Lung microvascular endothelial cell (primary cell): Measurements from ENCODE around the gene EMID1. TPM values are rescaled to one million over a fixed set of nuclear protein-coding genes. Genes with fewer than 3 reads are reported as not detected.

Source experiments
- DNase-seq, 2 donors: peaks; one replicate each; pipeline versions ENCODE4 v3.0.0 to v3.0.0-alpha.2; 2010; ENCODE audit warnings: low read depth in 2 of 2
- total RNA-seq: library from RNA; depleted of rRNA; stranded (reverse); fragments of >200 nt; gene quantifications from 2 replicates; pipeline ENCODE4 v1.2.1, GENCODE V29; 2014

The EMID1 gene
- 3.7 and 9.1 TPM in 2 replicates for total RNA-seq

DNA sequence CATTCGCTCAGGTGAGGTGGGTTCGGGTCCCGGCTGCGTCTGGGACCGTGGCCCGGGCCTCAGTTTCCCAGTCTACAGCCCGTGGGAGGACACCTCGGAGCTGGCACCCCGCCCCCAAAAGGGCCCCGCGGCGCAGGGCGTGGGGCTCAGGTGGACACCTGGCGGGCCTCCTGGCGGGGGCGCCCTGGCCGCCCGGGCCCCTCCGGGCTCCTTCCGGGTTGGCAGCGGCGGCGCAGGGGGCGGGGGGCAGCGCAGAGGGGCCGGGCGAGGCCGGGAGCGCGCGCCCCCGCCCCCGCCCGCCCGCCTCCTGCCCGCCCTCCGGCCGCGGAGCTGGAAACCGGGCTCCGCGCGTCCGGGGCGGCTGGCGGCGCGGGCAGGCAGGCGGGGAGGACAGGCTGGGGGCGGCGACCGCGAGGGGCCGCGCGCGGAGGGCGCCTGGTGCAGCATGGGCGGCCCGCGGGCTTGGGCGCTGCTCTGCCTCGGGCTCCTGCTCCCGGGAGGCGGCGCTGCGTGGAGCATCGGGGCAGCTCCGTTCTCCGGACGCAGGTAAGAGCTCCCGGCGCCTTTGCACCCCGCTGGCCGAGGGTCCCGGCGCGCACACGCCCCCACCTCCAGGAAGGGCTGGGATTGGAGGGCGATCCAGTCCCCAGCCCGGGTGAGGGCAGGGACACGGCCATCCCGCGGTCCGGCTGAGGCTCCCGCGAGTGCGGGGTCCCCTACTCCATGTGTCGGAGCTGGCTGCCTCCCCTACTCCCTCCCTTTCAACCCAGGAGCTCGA, at the start of gene EMID1:
EMID1 (plus strand) TSS at position 303 of the 778 bp plus-strand sequence; CDS start at position 446, 143 bp downstream.
- peak in 1 of 2 donors; percentile 62 for DNase-seq

DNA sequence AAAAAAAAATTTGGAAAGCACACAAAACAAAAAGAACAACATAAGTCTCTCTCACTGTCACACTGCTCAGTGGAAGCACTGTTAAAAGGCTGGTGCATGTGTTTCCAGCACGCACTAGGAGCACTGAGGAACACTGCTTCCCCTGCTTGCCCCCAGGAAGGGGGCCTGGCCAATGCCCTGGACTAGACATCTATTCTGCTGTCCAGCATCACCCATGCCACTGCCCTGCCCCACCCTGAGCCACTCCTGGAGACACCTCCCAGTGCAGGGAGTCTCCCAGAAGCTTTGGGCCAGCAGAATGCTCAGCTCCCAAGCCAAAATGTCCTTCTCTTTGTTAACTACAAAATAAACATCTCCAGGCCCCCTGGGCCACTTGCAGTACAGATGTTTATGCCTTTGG, 49.7 kb upstream of the EMID1 start:
- no peak for DNase-seq

DNA sequence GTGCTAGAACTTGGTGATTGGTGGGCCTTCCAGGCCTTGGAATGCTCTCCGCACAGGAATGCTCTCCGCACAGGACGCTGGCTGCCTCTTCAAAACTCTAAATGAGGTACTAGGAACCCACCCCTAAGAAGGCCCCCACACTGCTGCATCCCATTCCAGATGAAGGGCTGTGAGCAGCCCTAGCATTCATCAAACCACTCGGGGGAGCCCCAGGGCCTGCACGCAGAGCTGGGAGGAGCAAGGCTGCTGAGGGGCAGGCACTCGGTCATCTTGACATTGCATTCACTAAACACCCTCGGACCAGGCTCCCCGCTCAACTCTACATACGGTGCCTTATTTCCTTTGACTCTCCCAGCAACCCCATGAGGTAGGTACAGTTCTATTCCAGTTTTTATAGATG, 49.2 kb upstream of the EMID1 start:
- DNase-seq = no peak

DNA sequence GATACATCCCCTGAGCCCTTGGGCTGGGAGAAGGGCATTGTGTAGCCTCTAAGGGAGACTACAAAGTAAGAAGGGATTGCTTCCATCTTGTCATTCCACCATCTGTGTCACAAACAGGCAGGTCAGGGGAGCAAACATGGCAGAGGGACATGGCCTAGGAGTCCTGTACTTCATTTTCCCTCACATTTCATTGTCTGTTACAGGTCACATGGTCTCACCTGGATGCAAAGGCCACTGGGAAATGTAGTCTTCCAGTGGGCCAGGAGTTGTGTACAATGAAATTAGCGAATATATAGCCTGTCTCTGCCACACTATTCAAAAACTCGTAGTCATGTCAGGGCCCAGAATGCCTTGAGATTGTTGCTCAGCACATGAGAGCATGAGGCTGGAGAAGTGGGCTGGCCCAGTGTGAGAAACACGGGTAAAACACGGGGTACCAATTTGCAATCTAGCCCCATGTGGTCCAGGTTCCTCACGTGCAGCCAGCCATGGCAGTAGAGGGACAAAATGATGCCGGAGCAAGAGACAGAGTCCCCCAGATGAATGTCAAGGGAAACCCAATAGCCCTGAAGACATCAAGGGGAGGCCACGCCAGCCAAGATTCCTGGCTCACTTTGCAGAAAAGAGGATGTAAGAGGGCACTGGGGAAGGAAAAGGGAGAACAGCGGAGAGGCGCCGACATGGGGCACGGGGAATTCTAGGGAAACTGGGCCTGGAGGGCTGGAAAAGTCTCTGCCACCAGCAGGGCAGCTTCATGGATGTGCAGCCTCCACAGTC, 47.7 kb upstream of the EMID1 start:
- DNase-seq = no peak

DNA sequence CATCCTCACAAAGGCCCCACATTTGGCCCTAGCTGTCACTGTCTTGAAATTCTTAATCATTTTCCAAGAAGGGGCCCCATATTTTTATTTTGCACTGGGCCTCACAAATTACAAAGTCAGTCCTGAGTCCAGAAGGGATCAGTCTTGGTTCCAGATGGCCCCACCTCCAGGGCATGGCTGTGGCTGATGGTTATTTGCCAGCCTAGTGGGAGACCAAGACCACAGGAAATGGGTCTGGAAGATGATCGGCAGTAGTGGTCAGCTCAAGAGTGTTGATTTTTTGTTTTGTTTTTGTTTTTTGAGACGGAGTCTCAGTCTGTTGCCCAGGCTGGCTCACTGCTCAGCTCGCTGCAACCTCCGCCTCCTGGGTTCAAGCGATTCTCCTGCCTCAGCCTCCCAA, 47.1 kb upstream of the EMID1 start:
- DNase-seq = no peak

DNA sequence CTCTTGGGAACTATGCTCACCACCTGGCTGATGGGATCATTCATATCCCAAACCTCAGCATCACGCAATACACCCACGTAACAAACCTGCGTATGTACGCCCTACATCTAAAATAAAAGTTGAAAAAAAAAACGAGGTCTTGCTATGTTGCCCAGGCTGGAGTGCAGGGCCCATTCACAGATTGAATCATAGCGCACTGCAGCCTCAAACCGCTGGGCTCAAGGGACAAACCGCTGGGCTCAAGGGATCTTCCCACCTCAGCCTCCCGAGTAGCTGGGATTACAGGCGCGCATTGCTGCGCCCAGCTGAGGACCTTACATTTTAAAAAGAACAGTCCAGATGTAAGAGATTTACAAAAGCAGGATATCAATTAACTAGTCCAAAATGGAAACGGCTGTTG, 41.9 kb upstream of the EMID1 start:
- DNase-seq = no peak

DNA sequence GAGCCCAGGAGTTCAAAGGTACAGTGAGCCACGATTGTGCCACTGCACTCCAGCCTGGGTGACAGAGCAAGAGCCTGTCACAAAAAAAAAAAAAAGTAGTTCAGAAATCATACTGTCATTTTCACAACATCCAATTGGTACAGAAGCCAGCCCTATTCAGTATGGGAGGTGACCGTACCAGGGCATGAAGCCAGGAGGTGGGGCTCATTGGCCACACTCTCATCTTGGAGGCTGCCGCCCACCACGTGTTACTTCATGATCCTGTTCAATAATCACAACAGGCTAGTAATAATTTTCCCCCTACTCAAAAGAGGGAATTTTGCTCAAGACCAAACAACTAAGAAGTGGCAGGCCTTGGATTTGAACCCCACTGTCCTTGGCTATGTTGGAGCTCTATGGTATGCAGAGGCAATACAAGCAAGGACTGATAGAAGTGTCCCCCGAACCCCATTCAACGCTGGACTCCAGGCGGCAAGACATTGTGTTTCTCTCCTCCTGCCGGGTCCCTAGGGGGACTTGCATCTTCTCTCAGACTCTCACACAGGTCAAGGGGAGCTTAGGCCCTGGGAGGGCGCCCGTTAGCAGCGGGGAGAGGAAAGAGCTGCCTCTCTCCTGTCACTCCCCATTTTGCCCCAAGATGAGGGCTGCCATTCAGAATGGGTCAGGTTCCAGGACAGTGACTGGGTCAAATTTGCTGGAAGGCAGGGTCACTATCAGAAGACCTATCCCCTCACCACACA, 40.2 kb upstream of the EMID1 start:
- no peak for DNase-seq

DNA sequence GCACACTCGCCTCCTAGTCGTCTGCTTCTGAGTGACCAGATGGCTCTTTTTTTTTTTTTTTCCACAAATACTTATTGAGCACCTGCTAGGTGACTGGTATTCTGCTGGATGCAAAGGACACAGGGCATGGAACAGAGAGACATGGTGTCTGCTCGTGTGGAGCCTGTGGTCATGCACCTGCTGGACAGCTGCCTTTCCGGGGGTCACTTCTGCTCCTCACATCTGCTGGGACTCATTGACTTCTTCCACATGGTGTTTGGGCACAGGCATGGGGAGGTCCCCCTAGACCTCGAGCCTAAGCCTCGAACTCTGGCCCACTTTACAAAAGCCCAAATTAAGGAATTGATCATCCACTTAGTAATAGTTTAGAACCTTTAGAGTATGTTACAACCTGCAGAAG, 39.5 kb upstream of the EMID1 start:
- no peak for DNase-seq

DNA sequence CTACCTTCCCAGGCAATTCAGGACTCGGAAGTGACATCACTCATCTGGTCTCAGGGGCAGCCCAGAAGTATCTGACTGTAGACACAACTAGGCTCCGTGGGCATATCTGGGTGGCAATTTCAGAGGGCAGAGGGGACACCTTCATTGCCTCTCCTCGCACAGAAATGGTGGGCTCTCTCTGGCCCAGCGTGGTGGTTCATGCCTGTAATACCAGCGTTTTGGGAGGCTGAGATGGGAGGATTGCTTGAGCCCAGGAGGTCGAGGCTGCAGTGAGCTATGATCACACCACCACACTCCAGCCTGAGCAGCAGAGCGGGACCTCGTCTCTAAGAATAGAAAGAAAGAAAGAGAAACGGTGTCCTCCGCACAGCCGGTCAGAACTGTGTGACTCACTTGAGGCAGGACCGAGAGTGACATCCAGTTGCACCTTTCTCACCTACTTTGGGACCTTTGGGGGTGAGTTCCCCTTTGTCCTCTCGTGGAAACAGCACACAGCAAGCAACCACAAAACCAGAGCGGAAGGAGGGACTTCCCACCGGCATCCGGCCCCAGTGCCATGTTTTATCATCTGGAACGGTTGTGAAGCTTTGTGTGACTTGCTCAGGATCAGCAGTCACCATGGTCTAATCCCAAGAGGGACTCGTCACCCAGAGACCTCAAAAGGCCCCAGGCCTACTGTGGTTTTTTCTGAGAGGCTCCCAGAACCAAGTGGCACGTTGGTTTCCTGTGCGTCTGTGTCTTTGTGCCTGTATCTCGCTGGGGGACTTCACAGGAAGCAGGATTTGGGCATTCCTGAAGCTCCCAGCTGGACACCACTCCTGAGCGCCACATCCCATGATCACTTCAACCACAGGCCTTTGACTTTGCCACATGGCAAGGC, 38.4 kb upstream of the EMID1 start:
- no peak for DNase-seq

DNA sequence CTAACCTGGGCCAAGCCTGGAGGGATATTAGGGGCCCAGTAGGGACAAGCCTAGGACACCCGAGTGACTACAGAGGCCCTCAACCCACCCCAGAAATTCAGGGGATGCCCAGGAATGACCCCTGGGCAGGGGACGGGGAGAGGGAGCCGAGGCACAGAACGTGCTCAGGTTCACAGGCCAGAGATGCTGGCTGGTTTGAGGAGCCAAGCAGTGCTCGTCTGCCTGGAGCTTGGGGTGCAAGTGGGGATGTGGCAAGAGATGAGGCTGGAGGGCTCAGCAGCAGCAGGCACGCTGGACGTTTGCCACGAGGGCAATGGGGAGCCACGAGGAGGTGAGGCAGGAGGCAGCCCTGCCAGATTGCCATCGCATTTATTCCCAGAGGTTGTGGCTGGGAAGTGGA, 34.0 kb upstream of the EMID1 start:
- no peak for DNase-seq

DNA sequence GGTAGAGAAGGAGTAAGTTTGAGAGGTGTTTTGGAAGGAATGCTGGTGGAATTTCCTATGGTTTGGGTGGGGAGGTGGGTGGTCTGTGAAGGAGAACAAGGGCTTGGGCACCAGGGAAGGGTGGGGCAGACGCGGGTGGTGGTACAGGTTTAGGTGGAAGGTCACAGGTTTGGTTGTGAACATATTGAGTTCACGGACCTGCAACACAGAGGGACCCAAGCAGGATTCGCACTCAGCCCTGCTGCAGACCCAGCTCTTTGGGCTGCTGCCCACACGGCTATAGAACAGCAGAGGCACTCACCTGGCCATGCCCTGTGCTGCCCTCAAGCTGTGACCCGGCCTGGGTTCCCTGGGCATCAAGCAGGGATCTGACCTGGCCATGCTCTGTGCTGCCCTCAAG, 33.5 kb upstream of the EMID1 start:
- DNase-seq = no peak

DNA sequence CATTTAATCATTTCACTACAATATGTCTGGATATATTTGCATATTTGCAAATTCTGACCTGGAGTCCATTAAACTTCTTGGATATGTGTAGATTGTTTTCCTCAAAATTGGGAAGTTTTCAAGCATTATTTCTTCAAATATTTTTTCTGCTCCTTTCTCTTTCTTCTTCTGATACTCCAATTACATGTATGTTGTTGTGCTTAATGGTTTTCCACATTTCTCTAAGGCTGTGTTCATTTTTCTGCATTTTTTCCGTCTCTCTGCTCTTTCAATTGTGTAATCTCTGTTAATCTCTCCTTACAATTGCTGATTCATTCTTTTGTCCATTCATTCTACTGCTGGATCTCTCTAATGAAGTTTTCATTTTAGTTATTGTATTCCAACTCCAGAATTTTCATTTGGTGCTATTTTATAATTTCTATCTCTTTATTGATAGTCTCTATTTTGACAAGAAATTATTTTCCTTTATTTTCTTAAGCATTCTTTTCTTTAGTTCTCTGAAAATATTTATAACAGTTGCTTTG, 30.3 kb upstream of the EMID1 start:
- DNase-seq = no peak

DNA sequence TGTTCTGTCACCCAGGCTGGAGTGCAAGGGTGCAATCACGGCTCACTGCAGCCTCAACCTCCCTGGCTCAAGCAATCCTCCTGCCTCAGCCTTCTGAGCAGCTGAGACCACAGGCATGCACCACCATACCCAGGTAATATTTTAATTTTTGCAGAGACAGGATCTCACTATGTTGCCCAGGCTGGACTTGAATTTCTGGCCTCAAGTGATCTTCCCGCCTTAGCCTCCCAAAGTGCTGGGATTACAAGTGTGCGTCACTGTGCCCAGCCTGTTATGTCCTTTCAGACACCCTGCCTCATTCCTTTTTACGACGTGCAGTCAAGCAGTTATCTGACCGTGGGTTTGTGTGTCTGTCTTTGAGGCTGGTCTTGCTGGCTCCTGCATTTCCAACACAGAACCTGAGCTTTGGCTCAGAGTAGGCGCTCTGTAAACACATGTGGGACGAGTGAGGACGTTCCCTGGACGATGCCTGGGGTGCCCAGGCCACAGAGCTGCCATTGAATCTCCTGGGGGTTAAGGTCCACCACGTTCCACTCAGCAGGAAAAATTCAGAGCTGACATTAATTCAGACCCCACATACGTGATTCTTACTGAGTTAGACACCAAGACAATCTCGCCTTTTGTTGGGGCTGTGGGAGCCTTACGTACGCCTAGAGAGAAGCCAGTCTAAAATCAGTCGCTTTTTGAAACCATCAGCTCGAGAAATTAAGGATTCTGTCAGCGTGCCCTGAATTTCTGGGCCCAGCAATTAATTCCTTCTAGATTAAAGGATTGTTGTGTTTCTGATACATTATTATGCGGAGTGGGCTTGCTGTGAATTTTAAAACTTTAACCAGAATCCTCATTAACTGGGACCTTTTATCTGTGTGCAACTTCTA, 21.5 kb upstream of the EMID1 start:
- DNase-seq = no peak

DNA sequence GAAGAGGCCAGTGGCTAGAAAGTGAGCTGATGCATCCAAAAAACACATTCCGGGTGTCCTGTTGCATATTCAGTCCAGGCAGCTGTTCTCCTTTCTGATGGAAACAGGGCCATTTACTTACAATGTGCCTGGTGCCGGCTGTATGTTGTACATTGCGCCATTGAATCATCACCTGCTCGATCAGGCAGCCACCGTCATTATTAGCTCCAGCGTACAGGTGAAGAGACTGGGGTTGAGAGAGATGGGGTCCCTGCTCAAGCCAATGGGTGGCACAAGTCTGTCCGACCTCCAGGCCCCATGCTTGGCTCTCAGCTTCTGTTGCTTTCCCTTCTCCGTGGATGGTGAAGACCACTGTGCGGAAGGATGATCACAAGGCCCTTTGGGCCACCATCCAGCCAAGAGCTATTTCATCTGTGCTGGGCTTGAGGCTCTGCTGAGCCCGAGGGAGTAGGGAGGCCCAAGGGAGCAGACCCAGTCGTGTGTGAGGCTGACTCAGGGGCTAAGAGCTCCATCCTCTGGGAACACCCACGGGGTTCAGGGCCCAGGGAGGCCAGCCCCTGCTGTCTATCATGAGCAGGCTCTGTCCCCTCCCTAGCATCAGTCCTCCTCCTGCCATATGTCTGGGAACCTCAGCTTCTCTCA, 20.7 kb upstream of the EMID1 start:
- DNase-seq = no peak

DNA sequence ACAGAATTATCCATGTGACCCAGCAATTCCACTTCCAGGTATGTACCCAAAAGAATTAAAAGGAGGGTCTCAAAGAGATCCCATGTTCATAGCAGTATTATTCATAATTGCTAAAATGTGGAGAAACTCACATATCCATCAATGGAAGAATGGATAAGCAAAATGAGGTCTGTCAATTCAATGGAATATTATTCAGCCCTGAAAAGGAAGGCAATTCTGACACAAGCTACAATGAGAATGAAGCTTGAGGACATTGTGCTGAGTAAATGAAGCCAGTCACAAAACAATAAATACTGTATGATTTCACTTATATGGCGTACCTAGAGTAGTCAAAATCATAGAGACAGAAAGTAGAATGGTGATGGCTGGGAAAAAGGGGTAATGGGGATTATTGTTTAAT, 19.4 kb upstream of the EMID1 start:
- DNase-seq = no peak

DNA sequence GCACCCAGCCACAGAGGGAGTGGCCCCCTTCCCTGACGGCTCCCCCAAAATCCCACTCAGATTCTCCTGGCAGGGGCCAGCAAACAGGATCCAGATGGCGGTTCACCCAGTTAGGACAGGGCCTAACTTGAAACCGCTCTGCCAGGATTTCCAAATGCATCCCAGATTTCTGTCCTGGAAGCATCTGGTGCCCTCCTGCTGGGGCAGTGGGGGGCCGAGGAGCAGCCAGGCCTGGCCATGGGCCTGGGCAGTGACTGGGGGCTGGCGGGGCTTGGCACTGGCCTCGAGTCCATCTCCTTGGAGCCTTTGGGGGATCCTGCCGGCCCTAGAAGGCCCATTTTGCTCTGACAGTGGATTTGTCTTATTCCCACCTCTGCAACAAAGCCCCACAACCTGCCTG, 17.9 kb upstream of the EMID1 start:
- DNase-seq = no peak

DNA sequence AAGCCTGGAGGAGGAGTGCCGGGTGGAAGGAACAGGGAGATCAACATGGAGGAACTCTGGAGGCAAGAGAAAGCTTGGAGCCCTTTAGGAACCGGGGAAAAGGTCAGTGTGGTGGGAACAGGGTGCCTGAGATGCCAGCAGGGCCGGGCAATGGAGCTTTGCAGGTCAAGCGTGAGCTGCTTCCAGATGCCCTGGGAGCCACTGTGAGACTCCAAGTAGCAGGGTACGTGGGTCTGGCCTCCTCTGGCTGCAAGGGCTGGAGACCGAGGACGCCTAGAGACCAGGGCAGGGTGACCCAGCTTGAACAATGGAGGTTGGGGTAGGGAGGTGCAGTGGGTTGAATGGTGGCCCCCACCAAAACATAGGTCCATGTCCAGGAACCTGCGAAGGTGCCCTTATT, 15.6 kb upstream of the EMID1 start:
- DNase-seq = no peak

DNA sequence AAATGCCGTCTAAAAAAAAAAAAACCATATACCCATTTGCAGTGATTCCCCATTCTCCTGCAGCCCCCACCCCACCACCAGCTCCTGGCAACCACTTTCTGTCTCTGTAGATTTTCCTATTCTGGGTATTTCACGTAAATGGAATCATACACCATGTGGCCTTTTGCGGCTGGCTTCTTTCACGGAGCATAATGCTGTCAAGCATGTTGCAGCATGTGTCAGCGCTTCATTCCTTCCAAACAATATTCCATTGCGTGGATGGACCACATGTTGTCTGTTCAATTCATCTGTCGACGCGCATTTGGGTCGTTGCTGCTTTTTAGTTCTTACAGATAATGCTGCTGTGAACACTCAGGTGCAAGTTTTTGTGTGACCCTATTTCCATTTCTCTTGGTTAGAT, 14.8 kb upstream of the EMID1 start:
- no peak for DNase-seq

DNA sequence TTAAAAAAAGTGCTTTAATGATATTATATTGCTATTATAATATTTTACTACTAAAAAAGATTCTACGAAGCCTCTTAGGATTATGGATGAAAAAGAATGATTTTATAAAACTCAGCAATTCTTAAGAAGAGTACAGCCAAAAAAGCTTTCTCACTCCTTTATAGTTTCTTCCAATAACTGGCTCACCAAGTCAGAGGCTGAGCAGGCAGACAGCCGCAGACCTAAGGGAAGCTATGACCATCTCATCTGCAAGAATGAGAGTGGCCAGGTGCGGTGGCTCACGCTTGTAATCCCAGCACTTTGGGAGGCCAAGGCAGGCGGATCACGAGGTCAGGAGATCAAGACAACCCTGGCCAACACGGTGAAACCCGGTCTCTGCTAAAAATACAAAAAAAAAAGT, 12.7 kb upstream of the EMID1 start:
- DNase-seq = no peak

DNA sequence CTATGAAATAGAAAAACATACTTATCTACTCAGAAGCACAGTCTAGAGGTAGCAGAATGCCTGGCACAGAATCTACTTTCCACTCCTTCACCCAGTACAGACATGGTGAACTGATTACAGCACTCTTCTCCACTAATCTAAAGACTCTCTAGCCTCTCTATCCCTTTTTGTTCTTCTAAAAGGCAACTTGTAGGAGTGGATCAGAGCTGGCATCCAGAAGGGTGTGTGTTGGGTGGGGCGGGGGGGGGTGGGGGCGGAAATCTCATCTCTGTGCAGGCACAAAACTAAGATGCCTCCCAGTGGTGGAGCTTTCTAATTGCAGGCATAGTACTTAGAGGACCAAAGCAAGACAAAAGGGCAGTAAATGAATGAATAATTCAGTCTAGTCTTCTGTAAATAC, 11.5 kb upstream of the EMID1 start:
- DNase-seq = no peak
